NCI-H1417 (cell line): Measurements from ENCODE around the gene LRCH1.

Experiments
- DNase-seq, 3 experiments: peaks; one replicate each; lab custom pipeline; 2025; lab: John Stamatoyannopoulos, UW

The LRCH1 gene

DNA sequence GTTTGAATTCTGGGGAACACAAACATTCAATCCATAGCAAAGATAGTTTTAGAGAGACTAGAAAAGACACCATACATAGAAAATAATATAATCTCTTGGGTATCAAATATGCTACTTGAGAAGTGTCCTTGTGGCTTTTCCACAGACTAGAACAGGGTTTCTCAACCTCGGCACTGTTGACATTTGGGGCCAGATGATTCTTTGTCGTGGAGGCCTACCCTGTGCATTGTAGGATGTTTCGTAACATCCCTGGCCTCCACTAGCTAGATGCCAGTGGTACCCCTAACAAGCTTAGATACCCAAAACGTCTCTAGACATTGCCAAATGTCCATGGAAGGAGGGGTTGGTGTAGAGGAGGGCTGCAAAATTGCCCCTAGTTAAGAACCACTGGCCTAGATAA is 246.2 kb downstream of the LRCH1 start:
- no peak for DNase-seq

DNA sequence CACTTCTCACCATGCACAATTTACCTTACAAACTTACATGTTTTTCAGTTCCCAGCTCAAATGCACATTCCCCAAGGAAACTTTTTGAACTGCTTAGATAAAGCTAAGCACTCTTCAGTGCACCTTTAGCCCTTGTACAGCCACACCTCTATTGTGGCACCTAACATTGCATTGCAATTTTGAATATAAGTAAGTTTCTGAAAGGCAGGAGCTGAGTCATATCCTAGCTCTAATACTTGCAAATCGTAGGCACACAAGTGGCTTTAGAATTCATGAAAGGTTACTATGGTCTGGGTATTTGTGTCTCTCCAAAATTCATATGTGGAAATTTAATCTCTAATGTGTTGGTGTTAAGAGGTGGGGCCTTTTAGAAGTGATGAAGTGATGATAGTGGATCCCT is 248.9 kb downstream of the LRCH1 start:
- DNase-seq = peak in 1 of 3 experiments; percentile 8
